Tibial artery (tissue), 4 donors: ENCODE results near the gene VOPP1.

ENCODE experiments used
- DNase-seq, 2 donors: peaks; one replicate each; pipeline ENCODE4 v3.0.0-alpha.2; 2019
- H3K27ac ChIP-seq, 2 donors: fragments of 200-600 bp; sonication (generic) in 1 of 2; 1 replicate in 1 of 2; 2 replicates in 1 of 2; pipeline ENCODE4 v1.5.1; 2018 to 2019; ENCODE audit warnings: mild to moderate bottlenecking in 1 of 2
- H3K27me3 ChIP-seq, 2 donors: fragments of 200-600 bp; sonication (generic) in 1 of 2; one replicate each; pipeline versions ENCODE4 v1.5.1 to v1.6.0; 2016 to 2019
- H3K36me3 ChIP-seq, 3 donors: fragments of 200-600 bp; sonication (generic) in 2 of 3; one replicate each; pipeline ENCODE4 v1.5.1; 2016 to 2019; ENCODE audit warnings: mild to moderate bottlenecking in 2 of 3
- H3K4me1 ChIP-seq, 4 donors: fragments of 200-600 bp; sonication (generic) in 2 of 4; 1 replicate in 3 of 4; 2 replicates in 1 of 4; pipeline ENCODE4 v1.5.1; 2016 to 2019
- H3K4me3 ChIP-seq, 2 donors: fragments of 200-600 bp; sonication (generic) in 1 of 2; 1 replicate in 1 of 2; 2 replicates in 1 of 2; pipeline ENCODE4 v1.5.1; 2018 to 2019; ENCODE audit warnings: mild to moderate bottlenecking in 2 of 2
- H3K9me3 ChIP-seq, 3 donors: fragments of 200-600 bp; sonication (generic) in 1 of 3; one replicate each; pipeline ENCODE4 v1.5.1; 2016 to 2019
- CTCF ChIP-seq, 2 experiments: fragments of 200-600 bp in 1 of 2; fragments of 450-650 bp in 1 of 2; IDR thresholded peaks; one replicate each; pipeline ENCODE4 v1.5.1; 2017 to 2019; ENCODE audit warnings: antibody characterized with exemption in 2 of 2, mild to moderate bottlenecking in 1 of 2, moderate library complexity in 1 of 2
- intact Hi-C: fragments of 100-400 bp; cut with DNase I; formaldehyde crosslinking; loops from one replicate; pipeline ENCODE4 v1.15.0; 2023; ENCODE audit warnings: low total_unique reads

Gene VOPP1

GRCh38 chr7:55545496-55545895 lies 26.8 kb downstream of the VOPP1 start:
- no peaks in the 10 kb centered on the region for H3K36me3 ChIP-seq
- intact Hi-C loops, result no loop called here
- H3K27ac ChIP-seq, result no peak overlapping the region
- no peak for TF ChIP-seq CTCF (IDR thresholded peaks at IDR 0.05)
- H3K27me3 ChIP-seq, result no peaks in the 10 kb centered on the region
- H3K4me1 ChIP-seq, result peaks cover 0 to 12% (median 10%) of the 10 kb centered on the region in 4 donors
- no peak for DNase-seq
- no peak overlapping the region for H3K4me3 ChIP-seq
- no peaks in the 10 kb centered on the region for H3K9me3 ChIP-seq

- DNase-seq, result no peak
- Histone ChIP-seq H3K27me3 (no peaks in the 10 kb centered on the region), H3K9me3 (no peaks in the 10 kb centered on the region), H3K27ac (no peak overlapping the region), H3K4me1 (peaks cover 0 to 8% (median 0%) of the 10 kb centered on the region in 4 donors), H3K36me3 (no peaks in the 10 kb centered on the region), H3K4me3 (no peak overlapping the region)
- no peak for TF ChIP-seq CTCF (IDR thresholded peaks at IDR 0.05)
- intact Hi-C loops, result no loop called here
Observed at GRCh38 chr7:55540226-55540858, 32.0 kb downstream of the VOPP1 start.

- DNase-seq, result no peak
- H3K4me3 ChIP-seq, result no peak overlapping the region
- intact Hi-C loops, result no loop called here
- no peaks in the 10 kb centered on the region for H3K9me3 ChIP-seq
- no peak for TF ChIP-seq CTCF (IDR thresholded peaks at IDR 0.05)
- H3K4me1 ChIP-seq, result peaks cover 0 to 18% (median 3%) of the 10 kb centered on the region in 4 donors
- H3K27me3 ChIP-seq, result no peaks in the 10 kb centered on the region
- no peak overlapping the region for H3K27ac ChIP-seq
- no peaks in the 10 kb centered on the region for H3K36me3 ChIP-seq
Observed at GRCh38 chr7:55539380-55539779, 32.9 kb downstream of the VOPP1 start.

- TF ChIP-seq CTCF (IDR thresholded peaks at IDR 0.05), result no peak
- no peak overlapping the region for H3K4me3 ChIP-seq
- H3K9me3 ChIP-seq, result no peaks in the 10 kb centered on the region
- peaks cover 0 to 26% (median 7%) of the 10 kb centered on the region in 4 donors for H3K4me1 ChIP-seq
- DNase-seq, result no peak
- intact Hi-C loops, result no loop called here
- H3K27me3 ChIP-seq, result no peaks in the 10 kb centered on the region
- no peak overlapping the region for H3K27ac ChIP-seq
- no peaks in the 10 kb centered on the region for H3K36me3 ChIP-seq
Observed at GRCh38 chr7:55538538-55538937, 33.8 kb downstream of the VOPP1 start.

- H3K4me1 ChIP-seq, result peaks cover 0 to 36% (median 10%) of the 10 kb centered on the region in 4 donors
- no peak for DNase-seq
- no peak overlapping the region for H3K4me3 ChIP-seq
- intact Hi-C loops, result no loop called here
- no peaks in the 10 kb centered on the region for H3K27me3 ChIP-seq
- no peak overlapping the region for H3K27ac ChIP-seq
- no peaks in the 10 kb centered on the region for H3K36me3 ChIP-seq
- TF ChIP-seq CTCF (IDR thresholded peaks at IDR 0.05), result no peak
- no peaks in the 10 kb centered on the region for H3K9me3 ChIP-seq
Observed at GRCh38 chr7:55537458-55537990, 34.8 kb downstream of the VOPP1 start.
